Suprapubic skin (tissue), 3 donors: ENCODE measurements around the gene LUC7L.

Experiments
- POLR2AphosphoS5 ChIP-seq, 3 donors: sonication (generic); formaldehyde crosslinking; IDR thresholded peaks; one replicate each; pipeline ENCODE4 v1.6.1; 2017; ENCODE audit warnings: antibody characterized with exemption in 3 of 3
- TF ChIP-seq, protein P1 (sequence below), 2 donors: fragments of 200-600 bp in 1 of 2; fragments of 450-650 bp in 1 of 2; sonication (generic) in 1 of 2; IDR thresholded peaks; one replicate each; pipeline ENCODE4 v1.5.1; 2016 to 2019; ENCODE audit warnings: antibody characterized with exemption in 2 of 2, mild to moderate bottlenecking in 1 of 2, moderate library complexity in 1 of 2

DNA sequence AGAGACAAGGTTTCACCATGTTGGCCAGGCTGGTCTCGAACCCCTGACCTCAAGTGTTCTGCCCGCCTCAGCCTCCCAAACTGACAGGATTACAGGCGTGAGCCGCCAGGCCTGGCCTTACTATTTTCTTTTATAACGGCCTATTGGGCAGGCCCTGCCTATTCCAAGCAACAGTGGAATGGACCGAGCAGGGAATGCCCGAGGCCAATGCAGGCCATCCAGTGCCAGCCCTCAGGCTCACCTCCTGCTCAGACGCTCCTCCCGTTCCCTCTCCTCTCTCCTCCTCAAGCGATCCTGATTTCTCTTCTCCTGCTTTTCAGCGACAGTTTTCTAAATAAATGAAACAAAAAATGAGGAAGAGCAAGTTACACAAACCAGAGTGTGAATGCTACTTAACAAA is 36.6 kb downstream of the LUC7L start:
- TF ChIP-seq, protein P1, sequence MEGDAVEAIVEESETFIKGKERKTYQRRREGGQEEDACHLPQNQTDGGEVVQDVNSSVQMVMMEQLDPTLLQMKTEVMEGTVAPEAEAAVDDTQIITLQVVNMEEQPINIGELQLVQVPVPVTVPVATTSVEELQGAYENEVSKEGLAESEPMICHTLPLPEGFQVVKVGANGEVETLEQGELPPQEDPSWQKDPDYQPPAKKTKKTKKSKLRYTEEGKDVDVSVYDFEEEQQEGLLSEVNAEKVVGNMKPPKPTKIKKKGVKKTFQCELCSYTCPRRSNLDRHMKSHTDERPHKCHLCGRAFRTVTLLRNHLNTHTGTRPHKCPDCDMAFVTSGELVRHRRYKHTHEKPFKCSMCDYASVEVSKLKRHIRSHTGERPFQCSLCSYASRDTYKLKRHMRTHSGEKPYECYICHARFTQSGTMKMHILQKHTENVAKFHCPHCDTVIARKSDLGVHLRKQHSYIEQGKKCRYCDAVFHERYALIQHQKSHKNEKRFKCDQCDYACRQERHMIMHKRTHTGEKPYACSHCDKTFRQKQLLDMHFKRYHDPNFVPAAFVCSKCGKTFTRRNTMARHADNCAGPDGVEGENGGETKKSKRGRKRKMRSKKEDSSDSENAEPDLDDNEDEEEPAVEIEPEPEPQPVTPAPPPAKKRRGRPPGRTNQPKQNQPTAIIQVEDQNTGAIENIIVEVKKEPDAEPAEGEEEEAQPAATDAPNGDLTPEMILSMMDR (IDR thresholded peaks at IDR 0.05) = no peak
- no peak for TF ChIP-seq POLR2AphosphoS5 (IDR thresholded peaks at IDR 0.05)
